NCI-H1105 (cell line): ENCODE measurements around the gene TMEM203.
A peak's percentile ranks its signal among the peaks of the same experiment; 100 is the strongest.

ENCODE experiments used
- DNase-seq: peaks from one replicate; lab custom pipeline; 2025; lab: John Stamatoyannopoulos, UW

Gene TMEM203

DNA sequence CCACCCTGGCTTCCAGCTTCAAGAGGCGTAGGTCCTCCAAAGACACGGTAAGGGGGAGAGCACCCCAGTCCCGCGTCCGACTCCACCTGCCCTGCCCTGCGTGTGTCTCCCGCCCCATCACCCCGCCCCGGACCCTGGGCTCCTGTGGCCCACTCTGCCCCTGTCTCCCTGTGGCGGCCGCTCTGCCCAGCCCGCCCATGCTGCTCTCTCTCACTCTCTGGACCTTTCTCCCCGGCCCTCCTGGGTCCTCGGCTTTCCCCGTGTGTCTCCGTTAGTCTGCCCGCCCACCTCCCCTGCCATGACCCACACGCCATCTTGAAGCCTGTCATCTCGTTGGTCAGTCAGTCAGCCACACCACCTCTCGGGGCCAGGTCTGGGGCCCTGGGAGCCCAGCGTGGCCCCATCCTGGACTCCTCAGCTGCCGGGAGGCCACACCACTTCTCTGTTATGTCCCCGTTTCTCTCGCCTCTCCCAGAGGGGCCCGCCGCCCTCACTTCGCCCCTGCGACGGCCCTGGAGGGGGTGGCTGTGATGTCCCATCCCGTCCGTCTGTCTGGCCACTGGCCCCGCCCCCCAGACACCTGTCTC is 40.1 kb downstream of the TMEM203 start:
- DNase-seq = no peak

DNA sequence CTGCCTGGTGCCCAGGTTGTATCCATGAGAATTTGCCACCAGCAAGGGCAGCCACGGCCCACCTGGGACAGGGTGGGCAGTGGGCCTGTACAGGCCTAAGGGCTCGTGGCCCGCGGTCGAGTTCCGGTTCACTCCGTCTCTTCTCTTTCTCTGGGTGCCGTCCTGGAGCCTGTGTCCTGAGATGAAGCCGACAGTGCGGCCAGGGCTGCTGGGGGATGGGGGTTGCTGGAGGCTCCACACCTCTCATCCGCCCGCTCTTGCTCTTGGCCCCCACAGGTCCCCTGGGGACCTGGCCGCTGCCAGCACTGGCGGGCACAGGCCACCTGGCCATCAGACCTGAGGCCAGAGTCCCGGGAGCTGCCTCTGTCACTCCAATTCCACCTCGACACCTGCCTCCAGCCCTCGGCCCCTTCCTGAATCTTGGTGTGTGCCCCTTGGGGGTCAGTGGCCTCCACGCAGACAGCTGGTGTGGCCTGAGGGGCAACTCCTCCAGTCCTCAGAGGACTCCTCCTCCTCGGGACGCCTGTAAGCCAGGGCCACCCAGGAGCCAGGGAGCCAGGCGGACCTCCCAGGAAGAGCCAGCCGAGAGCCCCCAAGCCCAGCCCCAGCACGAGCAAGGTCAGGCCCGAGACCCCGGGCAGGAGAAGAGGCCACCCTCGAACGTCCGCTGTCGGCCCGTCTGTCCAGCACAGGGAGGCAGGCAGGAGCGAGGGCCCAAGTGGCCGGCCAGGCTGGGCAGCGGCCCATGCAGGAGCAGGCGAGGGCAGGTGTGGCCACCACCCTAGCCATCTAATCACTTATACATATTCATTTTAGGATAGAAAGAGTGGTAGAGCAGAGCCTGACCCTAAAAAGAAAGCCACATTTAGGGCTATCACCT is 40.8 kb downstream of the TMEM203 start:
- no peak for DNase-seq

DNA sequence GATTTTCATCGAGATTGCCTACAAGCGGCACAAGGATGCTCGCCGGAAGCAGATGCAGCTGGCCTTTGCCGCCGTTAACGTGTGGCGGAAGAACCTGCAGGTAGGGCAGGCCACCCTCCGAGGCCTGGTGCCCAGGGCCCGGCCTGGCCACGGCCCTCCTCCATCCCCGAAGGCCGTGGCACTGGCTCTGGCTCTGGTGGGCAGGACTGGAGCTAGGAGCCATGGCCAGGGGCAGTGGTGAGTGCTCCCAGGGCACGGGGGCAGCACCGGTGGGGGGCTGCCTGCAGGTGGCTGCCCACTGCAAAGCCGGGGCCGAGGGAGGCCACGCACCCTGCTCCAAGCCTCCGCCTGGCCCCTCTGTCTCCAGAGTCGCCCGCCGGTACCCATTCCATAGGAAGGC is 41.6 kb downstream of the TMEM203 start:
- DNase-seq = no peak

DNA sequence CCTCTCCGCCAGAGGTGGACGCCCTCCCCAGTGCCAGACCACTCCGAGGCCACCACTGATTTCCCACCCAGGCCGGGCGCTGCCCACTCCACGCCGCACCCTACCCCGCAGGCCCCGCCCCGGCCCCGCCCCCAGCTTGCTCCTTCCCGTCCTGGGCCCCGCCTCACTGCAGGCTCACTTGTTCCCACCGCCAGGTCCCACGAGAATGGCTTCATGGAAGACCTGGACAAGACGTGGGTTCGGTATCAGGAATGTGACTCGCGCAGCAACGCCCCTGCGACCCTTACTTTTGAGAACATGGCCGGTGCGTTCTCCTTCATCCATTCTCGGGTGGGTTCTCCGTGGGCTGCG is 42.1 kb downstream of the TMEM203 start:
- DNase-seq = no peak

DNA sequence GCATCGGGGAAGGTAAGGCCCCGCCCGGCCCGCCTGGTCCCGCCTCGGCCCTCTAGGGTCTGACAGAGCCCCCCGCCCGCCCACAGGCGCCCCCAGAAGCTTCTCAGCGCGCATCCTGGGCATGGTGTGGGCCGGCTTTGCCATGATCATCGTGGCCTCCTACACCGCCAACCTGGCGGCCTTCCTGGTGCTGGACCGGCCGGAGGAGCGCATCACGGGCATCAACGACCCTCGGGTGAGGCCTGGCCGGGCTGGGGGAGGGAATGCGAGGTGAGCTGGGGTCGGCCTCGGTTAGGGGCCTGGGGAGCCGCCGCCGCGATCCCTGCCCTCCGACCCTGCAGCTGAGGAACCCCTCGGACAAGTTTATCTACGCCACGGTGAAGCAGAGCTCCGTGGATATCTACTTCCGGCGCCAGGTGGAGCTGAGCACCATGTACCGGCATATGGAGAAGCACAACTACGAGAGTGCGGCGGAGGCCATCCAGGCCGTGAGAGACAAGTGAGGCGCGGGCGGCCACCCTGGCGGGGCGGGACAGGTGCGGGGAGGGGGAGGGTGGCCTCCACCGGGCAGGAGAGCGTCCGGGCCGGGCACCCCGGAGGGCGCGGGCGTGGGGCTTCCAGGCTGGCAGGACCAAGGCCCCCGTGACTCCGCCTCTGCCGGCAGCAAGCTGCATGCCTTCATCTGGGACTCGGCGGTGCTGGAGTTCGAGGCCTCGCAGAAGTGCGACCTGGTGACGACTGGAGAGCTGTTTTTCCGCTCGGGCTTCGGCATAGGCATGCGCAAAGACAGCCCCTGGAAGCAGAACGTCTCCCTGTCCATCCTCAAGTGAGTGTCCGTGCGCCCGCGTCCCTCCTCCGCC is 42.7 kb downstream of the TMEM203 start:
- no peak for DNase-seq

DNA sequence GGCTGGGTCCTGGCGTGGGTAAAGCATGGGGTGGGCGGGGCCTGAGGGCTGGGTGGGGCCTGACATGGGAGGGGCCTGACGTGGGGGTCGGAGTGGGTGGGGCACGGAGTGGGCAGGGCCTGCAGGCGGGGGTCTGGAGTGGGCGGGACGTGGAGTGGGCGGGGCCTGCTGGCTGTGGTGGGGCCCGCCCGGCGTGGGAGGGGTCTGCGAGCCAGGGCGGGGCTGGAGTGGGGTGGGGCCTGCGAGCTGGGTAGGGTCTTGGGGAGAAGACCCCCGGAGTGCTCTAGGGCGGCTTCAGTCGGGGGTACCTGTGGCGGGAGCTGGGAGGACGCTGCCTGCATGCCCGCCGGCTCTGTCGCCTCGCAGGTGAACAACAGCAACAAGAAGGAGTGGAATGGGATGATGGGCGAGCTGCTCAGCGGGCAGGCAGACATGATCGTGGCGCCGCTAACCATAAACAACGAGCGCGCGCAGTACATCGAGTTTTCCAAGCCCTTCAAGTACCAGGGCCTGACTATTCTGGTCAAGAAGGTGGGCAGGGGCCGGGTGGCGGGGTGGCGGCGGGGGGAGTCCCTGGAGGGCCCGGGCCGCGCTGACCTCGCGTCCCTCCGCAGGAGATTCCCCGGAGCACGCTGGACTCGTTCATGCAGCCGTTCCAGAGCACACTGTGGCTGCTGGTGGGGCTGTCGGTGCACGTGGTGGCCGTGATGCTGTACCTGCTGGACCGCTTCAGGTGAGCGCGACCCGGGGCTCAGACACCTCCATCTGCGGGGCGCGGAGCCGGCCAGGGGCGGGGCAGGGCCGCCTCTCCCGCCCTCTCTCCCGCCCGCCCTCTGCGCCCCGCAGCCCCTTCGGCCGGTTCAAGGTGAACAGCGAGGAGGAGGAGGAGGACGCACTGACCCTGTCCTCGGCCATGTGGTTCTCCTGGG is 43.6 kb downstream of the TMEM203 start:
- DNase-seq = peak; percentile 85

DNA sequence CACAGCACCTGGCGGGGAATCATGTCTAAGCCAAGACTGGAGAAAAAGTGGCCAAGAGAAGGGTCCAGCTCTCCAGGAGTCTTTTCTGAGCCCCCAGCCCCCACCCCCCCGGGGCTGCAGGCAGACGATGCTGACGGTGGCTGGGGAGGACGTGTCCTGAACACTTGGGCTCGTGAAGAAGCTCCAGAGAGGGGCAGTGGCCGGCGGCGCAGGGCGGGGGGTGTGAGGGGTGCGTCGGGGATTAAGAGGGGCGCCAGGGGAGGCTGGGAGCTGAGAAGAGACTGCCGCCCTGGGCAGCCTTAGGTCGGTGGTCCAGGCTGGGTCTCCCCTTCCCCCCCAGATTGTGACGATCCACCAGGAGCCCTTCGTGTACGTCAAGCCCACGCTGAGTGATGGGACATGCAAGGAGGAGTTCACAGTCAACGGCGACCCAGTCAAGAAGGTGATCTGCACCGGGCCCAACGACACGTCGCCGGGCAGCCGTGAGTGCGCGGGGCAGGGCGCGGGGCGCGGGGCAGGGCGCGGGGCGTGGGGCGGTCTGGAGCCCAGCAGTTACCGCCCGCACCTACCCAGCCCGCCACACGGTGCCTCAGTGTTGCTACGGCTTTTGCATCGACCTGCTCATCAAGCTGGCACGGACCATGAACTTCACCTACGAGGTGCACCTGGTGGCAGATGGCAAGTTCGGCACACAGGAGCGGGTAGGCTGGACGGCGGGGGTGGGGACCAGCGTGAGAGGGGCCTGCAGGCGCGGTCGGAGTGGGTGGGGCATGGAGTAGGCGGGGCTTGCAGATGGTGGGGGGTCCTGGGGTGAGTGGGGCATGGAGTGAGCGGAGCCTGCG is 44.5 kb downstream of the TMEM203 start:
- peak; percentile 85 for DNase-seq

DNA sequence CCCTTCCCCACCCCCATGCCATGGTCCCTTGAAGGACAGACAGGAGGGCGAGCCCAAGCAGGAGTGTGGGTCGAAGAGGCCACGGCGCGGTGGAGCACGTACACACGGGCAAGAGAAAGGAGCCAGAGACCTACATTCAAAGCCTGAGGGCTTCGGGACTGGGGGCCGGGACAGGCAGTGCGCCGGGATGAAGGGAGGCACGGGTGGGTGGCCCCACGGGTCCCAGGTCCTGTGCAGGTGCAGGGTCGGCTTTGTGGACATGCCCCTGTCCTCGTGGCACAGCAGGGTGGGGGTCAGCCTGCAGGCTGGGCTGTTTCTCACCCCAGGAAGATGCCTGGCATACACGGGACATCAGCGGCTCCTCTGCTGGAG is 45.4 kb downstream of the TMEM203 start:
- no peak for DNase-seq

DNA sequence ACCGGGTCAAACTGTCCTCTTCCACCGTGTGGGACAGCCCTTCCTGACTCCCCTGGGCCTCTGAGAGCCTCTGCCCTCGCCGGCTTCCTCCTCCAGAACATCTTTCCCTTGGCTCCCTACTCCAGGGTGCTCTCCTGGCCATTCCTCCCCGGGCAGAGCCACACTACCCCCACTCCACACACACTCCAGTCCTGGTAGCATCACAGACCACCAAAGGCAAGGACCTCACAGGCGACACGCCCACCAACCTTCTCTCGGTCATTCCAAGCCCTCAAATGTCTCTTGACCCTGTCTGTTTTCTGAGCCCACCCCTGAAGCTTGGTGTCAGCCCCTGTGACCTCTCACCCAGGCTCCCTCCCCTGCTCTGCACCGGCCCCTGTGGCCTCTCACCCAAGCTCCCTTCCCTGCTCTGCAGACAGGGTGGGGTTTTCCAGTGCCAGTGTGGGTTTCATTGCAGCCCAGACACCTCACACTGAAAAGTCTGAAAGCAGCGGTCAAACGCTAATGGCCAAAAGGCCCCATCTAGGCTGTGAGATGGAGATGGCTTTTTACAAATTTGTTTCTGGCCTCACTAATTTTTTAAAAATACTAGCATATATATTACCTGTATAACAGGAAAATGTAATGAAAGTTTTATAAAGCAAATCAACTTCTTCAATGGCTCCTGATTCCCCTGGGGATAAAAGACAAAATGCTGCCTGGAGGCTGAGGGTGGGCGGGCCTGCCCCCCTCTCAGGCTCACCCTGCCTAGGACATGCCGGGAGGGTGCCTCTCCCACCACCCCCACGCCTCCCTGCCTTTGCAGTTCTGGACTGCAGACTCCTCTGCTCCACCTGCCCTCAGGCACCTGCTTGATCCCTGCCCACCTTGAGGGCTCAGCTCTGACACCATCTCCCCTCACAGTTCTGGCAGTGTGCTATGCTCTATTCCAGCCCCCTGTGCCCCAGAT is 46.1 kb downstream of the TMEM203 start:
- DNase-seq = no peak

DNA sequence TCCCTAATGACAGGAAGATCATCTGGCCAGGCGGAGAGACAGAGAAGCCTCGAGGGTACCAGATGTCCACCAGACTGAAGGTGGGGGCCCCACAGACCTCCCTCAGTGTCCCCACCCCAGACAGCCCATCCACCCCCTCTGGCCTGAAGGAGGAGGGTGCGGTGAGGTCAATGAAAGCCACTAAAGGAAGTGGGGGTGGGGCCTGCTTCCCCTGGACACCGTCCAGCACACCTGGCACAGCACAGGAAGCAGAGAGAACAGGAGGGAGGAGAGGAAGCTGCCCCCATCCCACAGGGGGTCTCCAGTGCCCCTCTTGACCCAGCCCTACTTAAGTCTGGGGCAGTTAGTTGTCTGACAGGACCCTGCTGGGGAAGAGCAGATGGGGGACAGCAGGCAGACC is 46.8 kb downstream of the TMEM203 start:
- DNase-seq = no peak

DNA sequence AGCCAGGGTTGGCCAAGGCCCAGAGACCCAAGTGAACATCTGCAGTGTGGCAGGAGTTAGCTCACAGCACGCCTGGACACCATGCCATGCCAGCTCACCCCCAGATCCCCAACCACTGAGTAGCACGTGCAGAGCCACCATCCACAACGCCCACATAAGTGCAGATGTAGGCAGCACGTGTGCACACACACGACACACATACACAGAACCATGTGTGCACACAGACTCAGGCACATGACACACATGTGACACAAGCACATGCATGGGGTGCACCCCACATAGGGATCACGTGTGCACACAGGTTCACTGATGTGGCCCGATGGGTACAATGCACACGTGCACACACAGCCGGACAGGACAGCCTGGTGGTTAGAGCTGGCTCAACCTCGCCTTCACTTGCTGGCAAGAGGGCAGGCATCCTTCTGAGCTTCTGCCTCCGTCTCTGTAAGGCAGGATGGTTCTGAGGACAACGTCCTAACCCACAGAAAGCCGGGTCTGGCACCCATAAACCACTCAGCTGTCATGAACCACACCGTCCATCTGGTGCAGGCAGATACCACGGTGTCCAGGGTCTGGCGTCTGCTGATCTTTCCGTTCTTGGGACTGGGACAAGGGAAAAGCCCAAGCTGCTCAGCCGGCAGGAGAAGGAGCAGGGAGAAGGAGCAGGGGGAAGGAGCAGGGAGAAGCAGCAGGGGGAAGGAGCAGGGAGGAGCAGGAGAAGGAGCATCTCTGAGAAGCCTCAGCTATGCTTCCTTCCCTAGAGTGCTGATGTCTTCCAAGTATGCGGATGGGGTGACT is 47.6 kb downstream of the TMEM203 start:
- DNase-seq = no peak

DNA sequence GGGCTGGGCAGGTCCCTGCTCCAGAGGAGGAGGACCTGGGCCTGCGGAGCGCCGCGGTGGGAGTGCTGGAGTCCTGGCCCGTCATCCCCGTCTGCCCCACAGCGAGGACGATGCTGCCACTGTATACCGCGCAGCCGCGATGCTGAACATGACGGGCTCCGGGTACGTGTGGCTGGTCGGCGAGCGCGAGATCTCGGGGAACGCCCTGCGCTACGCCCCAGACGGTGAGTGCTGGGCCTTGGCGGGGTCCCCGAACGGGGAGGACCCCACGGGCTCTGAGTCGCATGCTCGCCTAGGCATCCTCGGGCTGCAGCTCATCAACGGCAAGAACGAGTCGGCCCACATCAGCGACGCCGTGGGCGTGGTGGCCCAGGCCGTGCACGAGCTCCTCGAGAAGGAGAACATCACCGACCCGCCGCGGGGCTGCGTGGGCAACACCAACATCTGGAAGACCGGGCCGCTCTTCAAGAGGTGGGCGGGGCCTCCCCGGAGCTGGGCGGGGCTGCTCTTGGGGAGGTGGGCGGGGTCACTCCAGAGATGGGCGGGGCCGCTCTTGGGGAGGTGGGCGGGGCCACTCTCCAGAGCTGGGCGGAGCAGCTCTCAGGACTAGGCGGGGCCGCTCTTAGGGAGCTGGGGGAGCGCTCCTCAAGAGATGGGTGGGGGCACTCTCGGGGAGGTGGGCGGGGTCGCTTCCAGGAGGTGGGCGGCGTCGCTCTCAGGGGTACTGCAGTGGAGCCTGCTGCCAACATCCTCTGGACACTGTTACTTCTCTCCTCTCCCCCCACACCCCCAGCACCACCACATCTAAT is 48.7 kb downstream of the TMEM203 start:
- DNase-seq = no peak
